ENCODE data around the gene ANKRD28. TPM values are rescaled to one million over a fixed set of nuclear protein-coding genes. Genes with fewer than 3 reads are reported as not detected.

ANKRD28 gene
- total and polyA plus RNA-seq, 2 of the 8 experiments (the other 6 are each of a cell fraction or from before 2014, with no cell fraction given), result 39.1 to 61.7 TPM

DNA sequence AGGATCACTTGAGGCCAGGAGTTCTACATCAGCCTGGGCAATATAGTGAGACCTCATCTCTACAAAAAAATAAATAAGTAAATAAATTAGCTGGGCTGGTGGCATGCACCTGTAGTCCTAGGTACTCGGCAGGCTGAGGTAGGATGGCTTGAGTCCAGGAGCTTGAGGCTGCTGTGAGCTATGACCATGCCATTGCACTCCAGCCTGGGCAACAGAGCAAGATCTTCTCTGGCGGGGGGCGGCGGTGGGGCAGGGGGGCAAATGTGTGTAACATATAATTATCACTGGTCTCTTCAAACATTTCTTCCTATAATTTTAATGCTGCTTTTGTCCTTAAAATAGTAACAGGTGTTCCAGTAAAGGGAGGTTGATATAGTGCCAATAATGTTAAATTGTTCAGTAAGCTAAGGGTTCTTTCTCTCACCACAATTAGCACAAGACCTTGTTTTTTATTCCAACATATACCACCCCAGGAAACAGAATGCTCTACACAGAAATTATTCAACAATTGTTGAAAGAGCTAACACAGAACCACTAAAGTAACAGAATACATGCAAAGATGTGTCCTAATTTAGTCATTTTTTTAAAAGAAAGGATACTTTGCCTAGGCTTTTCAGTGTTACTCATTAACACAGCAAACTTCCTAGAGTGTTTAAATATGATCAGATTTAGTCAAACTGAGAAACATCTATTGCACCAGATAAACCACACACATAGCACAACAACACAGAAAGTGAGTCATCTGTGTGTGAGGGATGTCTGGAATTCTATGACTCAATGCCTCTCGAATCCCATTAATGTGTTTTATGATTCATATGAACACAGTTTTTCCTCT is 29.1 kb downstream of the ANKRD28 start:
- no peak overlapping the region for H2BK120ac ChIP-seq (replicated peaks; ENCODE audit: low read depth, low read length)
- H4K8ac ChIP-seq (ENCODE audit: extremely low read depth, insufficient read depth, low read length), result no peak overlapping the region
- H3K27ac ChIP-seq (ENCODE audit: low read depth, low read length), result no peak overlapping the region
- no peak overlapping the region for H2BK12ac ChIP-seq (ENCODE audit: low read depth, low read length)
- peaks cover 0 to 23% of the 10 kb centered on the region in 2 experiments; a peak in 2 of 4 replicates for H3K79me2 ChIP-seq (ENCODE audit: control insufficient read depth in 1 of 2, insufficient read depth in 2 of 2, low read length in 2 of 2)
- H2BK20ac ChIP-seq (ENCODE audit: low read length), result no peak overlapping the region
- H3K79me1 ChIP-seq (ENCODE audit: low read depth, low read length), result no peaks in the 10 kb centered on the region
- H4K5ac ChIP-seq (ENCODE audit: insufficient read length, low read depth, low read length), result no peak overlapping the region
- H3K4me3 ChIP-seq (ENCODE audit: extremely low read depth in 1 of 4, insufficient read depth in 2 of 4, low read depth in 3 of 4, low read length in 4 of 4), result no peak overlapping the region
- no peak overlapping the region for H4K91ac ChIP-seq (replicated peaks; ENCODE audit: insufficient read length, low read length)
- no peak overlapping the region for H2AFZ ChIP-seq (ENCODE audit: low read length)
- H3K23ac ChIP-seq (ENCODE audit: insufficient read length), result no peak overlapping the region
- 94% methylated on average over 5 of the region's 5 CpGs; no CpG with 5 or more reads in 1 of the 2 experiments for WGBS, 2 experiments (ENCODE audit: extremely low coverage in 1 of 2, insufficient coverage in 1 of 2, insufficient read length in 1 of 2, insufficient replicate concordance in 2 of 2, low coverage in 1 of 2, low lambda C conversion rate in 2 of 2, missing lambda C conversion rate in 1 of 2)
- no peak overlapping the region for H3K4ac ChIP-seq (replicated peaks; ENCODE audit: insufficient read length, low read depth, low read length)
- H2BK5ac ChIP-seq (ENCODE audit: low read depth, low read length), result no peak overlapping the region
- peak; percentile 24 for FAIRE-seq
- H3K4me1 ChIP-seq (replicated peaks in 1 of 4; ENCODE audit: control insufficient read depth in 3 of 4, insufficient read depth in 4 of 4, low read length in 3 of 4), result no peaks in the 10 kb centered on the region
- no peak overlapping the region for H3K14ac ChIP-seq (ENCODE audit: insufficient read length)
- TF ChIP-seq, protein P1, sequence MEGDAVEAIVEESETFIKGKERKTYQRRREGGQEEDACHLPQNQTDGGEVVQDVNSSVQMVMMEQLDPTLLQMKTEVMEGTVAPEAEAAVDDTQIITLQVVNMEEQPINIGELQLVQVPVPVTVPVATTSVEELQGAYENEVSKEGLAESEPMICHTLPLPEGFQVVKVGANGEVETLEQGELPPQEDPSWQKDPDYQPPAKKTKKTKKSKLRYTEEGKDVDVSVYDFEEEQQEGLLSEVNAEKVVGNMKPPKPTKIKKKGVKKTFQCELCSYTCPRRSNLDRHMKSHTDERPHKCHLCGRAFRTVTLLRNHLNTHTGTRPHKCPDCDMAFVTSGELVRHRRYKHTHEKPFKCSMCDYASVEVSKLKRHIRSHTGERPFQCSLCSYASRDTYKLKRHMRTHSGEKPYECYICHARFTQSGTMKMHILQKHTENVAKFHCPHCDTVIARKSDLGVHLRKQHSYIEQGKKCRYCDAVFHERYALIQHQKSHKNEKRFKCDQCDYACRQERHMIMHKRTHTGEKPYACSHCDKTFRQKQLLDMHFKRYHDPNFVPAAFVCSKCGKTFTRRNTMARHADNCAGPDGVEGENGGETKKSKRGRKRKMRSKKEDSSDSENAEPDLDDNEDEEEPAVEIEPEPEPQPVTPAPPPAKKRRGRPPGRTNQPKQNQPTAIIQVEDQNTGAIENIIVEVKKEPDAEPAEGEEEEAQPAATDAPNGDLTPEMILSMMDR (IDR thresholded peaks at IDR 0.05; ENCODE audit: control extremely low read depth in 1 of 3, insufficient read depth in 1 of 3, low read depth in 1 of 3, low read length in 3 of 3), result no peak
- TF ChIP-seq, protein P2, sequence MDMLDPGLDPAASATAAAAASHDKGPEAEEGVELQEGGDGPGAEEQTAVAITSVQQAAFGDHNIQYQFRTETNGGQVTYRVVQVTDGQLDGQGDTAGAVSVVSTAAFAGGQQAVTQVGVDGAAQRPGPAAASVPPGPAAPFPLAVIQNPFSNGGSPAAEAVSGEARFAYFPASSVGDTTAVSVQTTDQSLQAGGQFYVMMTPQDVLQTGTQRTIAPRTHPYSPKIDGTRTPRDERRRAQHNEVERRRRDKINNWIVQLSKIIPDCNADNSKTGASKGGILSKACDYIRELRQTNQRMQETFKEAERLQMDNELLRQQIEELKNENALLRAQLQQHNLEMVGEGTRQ (IDR thresholded peaks at IDR 0.05; ENCODE audit: low read length), result no peak
- TF ChIP-seq RNF2 (IDR thresholded peaks at IDR 0.05; ENCODE audit: borderline replicate concordance, low read depth, low read length, missing control alignments, poor library complexity, severe bottlenecking) (no peak), CEBPB (IDR thresholded peaks at IDR 0.05; ENCODE audit: low read depth, low read length) (no peak)
- H3K23me2 ChIP-seq (ENCODE audit: low read depth, low read length), result no peaks in the 10 kb centered on the region
- no peak overlapping the region for H3K56ac ChIP-seq (replicated peaks; ENCODE audit: insufficient read length, low read depth, low read length)
- no peaks in the 10 kb centered on the region; a peak in 1 of 8 replicates for H3K36me3 ChIP-seq (ENCODE audit: control insufficient read depth in 2 of 4, insufficient read depth in 4 of 4, low read length in 3 of 4)
- ChIA-PET CTCF (ENCODE audit: partially characterized antibody) (interaction anchor here (0.6 to 1.3 kb wide), 4 partner anchors 15 to 1247 kb away, joined by 3 to 4 read pairs (median 3); no protein-coding TSS in a partner anchor), POLR2A (ENCODE audit: partially characterized antibody) (no interaction called here)
- no peak for DNase-seq (ENCODE audit: low read depth in 1 of 2, low spot score in 2 of 2)
- H3K9me3 ChIP-seq (ENCODE audit: insufficient read depth in 2 of 2, low read depth in 1 of 2, low read length in 1 of 2), result no peaks in the 10 kb centered on the region
- H4K20me1 ChIP-seq (replicated peaks in 1 of 2; ENCODE audit: control insufficient read depth in 1 of 2, insufficient read depth in 2 of 2, low read length in 2 of 2), result no peaks in the 10 kb centered on the region
- no peak overlapping the region for H3K9ac ChIP-seq (replicated peaks in 1 of 4; ENCODE audit: extremely low read depth in 1 of 4, low read depth in 3 of 4, low read length in 3 of 4)
- no peaks in the 10 kb centered on the region for H3K27me3 ChIP-seq (replicated peaks in 1 of 4; ENCODE audit: control insufficient read depth in 3 of 4, extremely low read depth in 1 of 4, insufficient read depth in 3 of 4, low read length in 3 of 4)
- no peak overlapping the region for H2BK15ac ChIP-seq (ENCODE audit: low read length)
- no peak overlapping the region for H3K4me2 ChIP-seq (ENCODE audit: insufficient read depth in 1 of 2, low read depth in 2 of 2, low read length in 2 of 2)
- H2AK5ac ChIP-seq (ENCODE audit: low read depth, low read length), result no peak overlapping the region
- H3K18ac ChIP-seq (ENCODE audit: extremely low read depth, low read length), result no peak overlapping the region
